ENCODE data around the gene CERS6.

The CERS6 gene

GRCh38 chr2:168715849-168716248, 259.8 kb downstream of the CERS6 start:
- Histone ChIP-seq H3K27ac (no peak overlapping the region), H3K36me3 (ENCODE audit: insufficient read depth, low read length) (no peaks in the 10 kb centered on the region), H3K9me3 (ENCODE audit: low read depth, low read length) (no peaks in the 10 kb centered on the region), H3K9ac (ENCODE audit: insufficient read length) (no peak overlapping the region), H3K4me3 (no peak overlapping the region)
- TF ChIP-seq EZH2 (IDR thresholded peaks at IDR 0.05) (no peak), FOXP2 (optimal IDR thresholded peaks at IDR 0.05; ENCODE audit: control extremely low read depth, extremely low read length, insufficient read depth) (no peak), POLR2AphosphoS5 (IDR thresholded peaks at IDR 0.05; ENCODE audit: borderline replicate concordance, low read depth, low read length) (no peak)
- no peak for DNase-seq (ENCODE audit: low read depth, low spot score)

- Histone ChIP-seq H3K27ac (no peak overlapping the region), H3K4me3 (no peak overlapping the region), H3K9me3 (ENCODE audit: low read depth, low read length) (no peaks in the 10 kb centered on the region), H3K36me3 (ENCODE audit: insufficient read depth, low read length) (no peaks in the 10 kb centered on the region), H3K9ac (ENCODE audit: insufficient read length) (no peak overlapping the region)
- no peak for DNase-seq (ENCODE audit: low read depth, low spot score)
- TF ChIP-seq POLR2AphosphoS5 (IDR thresholded peaks at IDR 0.05; ENCODE audit: borderline replicate concordance, low read depth, low read length), result no peak
- no peak for TF ChIP-seq FOXP2 (optimal IDR thresholded peaks at IDR 0.05; ENCODE audit: control extremely low read depth, extremely low read length, insufficient read depth)
- no peak for TF ChIP-seq EZH2 (IDR thresholded peaks at IDR 0.05)
Measured at GRCh38 chr2:168716839-168717238, 260.8 kb downstream of the CERS6 start.

GRCh38 chr2:168717790-168718502, 261.9 kb downstream of the CERS6 start:
- H3K36me3 ChIP-seq (ENCODE audit: insufficient read depth, low read length), result no peaks in the 10 kb centered on the region
- DNase-seq (ENCODE audit: low read depth, low spot score), result no peak

GRCh38 chr2:168718622-168719021, 262.6 kb downstream of the CERS6 start:
- H3K9me3 ChIP-seq (ENCODE audit: low read depth, low read length), result no peaks in the 10 kb centered on the region
- no peaks in the 10 kb centered on the region for H3K36me3 ChIP-seq (ENCODE audit: insufficient read depth, low read length)
- TF ChIP-seq EZH2 (IDR thresholded peaks at IDR 0.05) (no peak), FOXP2 (optimal IDR thresholded peaks at IDR 0.05; ENCODE audit: control extremely low read depth, extremely low read length, insufficient read depth) (no peak), POLR2AphosphoS5 (IDR thresholded peaks at IDR 0.05; ENCODE audit: borderline replicate concordance, low read depth, low read length) (no peak)
- no peak overlapping the region for H3K9ac ChIP-seq (ENCODE audit: insufficient read length)
- H3K27ac ChIP-seq, result no peak overlapping the region
- DNase-seq (ENCODE audit: low read depth, low spot score), result no peak
- no peak overlapping the region for H3K4me3 ChIP-seq

More at GRCh38 chr2:168717790-168718502, 261.9 kb downstream of the CERS6 start:
- Histone ChIP-seq H3K27ac (no peak overlapping the region), H3K9ac (ENCODE audit: insufficient read length) (no peak overlapping the region), H3K4me3 (no peak overlapping the region), H3K9me3 (ENCODE audit: low read depth, low read length) (no peaks in the 10 kb centered on the region)
- TF ChIP-seq FOXP2 (optimal IDR thresholded peaks at IDR 0.05; ENCODE audit: control extremely low read depth, extremely low read length, insufficient read depth) (no peak), POLR2AphosphoS5 (IDR thresholded peaks at IDR 0.05; ENCODE audit: borderline replicate concordance, low read depth, low read length) (no peak), EZH2 (IDR thresholded peaks at IDR 0.05) (no peak)

- H3K9ac ChIP-seq (ENCODE audit: insufficient read length), result no peak overlapping the region
- no peak for DNase-seq (ENCODE audit: low read depth, low spot score)
- no peaks in the 10 kb centered on the region for H3K36me3 ChIP-seq (ENCODE audit: insufficient read depth, low read length)
- H3K9me3 ChIP-seq (ENCODE audit: low read depth, low read length), result no peaks in the 10 kb centered on the region
- no peak overlapping the region for H3K27ac ChIP-seq
- no peak for TF ChIP-seq POLR2AphosphoS5 (IDR thresholded peaks at IDR 0.05; ENCODE audit: borderline replicate concordance, low read depth, low read length)
- no peak for TF ChIP-seq EZH2 (IDR thresholded peaks at IDR 0.05)
- no peak for TF ChIP-seq FOXP2 (optimal IDR thresholded peaks at IDR 0.05; ENCODE audit: control extremely low read depth, extremely low read length, insufficient read depth)
- H3K4me3 ChIP-seq, result no peak overlapping the region
Measured at GRCh38 chr2:168719446-168719845, 263.4 kb downstream of the CERS6 start.

GRCh38 chr2:168722592-168722991, 266.5 kb downstream of the CERS6 start:
- H3K36me3 ChIP-seq (ENCODE audit: insufficient read depth, low read length), result no peaks in the 10 kb centered on the region
- no peak overlapping the region for H3K9ac ChIP-seq (ENCODE audit: insufficient read length)
- no peaks in the 10 kb centered on the region for H3K9me3 ChIP-seq (ENCODE audit: low read depth, low read length)
- H3K27ac ChIP-seq, result no peak overlapping the region
- no peak overlapping the region for H3K4me3 ChIP-seq
- TF ChIP-seq EZH2 (IDR thresholded peaks at IDR 0.05) (no peak), FOXP2 (optimal IDR thresholded peaks at IDR 0.05; ENCODE audit: control extremely low read depth, extremely low read length, insufficient read depth) (no peak), POLR2AphosphoS5 (IDR thresholded peaks at IDR 0.05; ENCODE audit: borderline replicate concordance, low read depth, low read length) (no peak)
- no peak for DNase-seq (ENCODE audit: low read depth, low spot score)

- TF ChIP-seq POLR2AphosphoS5 (IDR thresholded peaks at IDR 0.05; ENCODE audit: borderline replicate concordance, low read depth, low read length), result no peak
- no peak for TF ChIP-seq EZH2 (IDR thresholded peaks at IDR 0.05)
- TF ChIP-seq FOXP2 (optimal IDR thresholded peaks at IDR 0.05; ENCODE audit: control extremely low read depth, extremely low read length, insufficient read depth), result no peak
- no peaks in the 10 kb centered on the region for H3K36me3 ChIP-seq (ENCODE audit: insufficient read depth, low read length)
- H3K27ac ChIP-seq, result no peak overlapping the region
- H3K9me3 ChIP-seq (ENCODE audit: low read depth, low read length), result no peaks in the 10 kb centered on the region
- no peak overlapping the region for H3K4me3 ChIP-seq
- no peak for DNase-seq (ENCODE audit: low read depth, low spot score)
- no peak overlapping the region for H3K9ac ChIP-seq (ENCODE audit: insufficient read length)
Measured at GRCh38 chr2:168723275-168723899, 267.3 kb downstream of the CERS6 start.

- Histone ChIP-seq H3K4me3 (no peak overlapping the region), H3K36me3 (ENCODE audit: insufficient read depth, low read length) (no peaks in the 10 kb centered on the region), H3K9me3 (ENCODE audit: low read depth, low read length) (no peaks in the 10 kb centered on the region), H3K27ac (no peak overlapping the region), H3K9ac (ENCODE audit: insufficient read length) (no peak overlapping the region)
- no peak for DNase-seq (ENCODE audit: low read depth, low spot score)
- TF ChIP-seq FOXP2 (optimal IDR thresholded peaks at IDR 0.05; ENCODE audit: control extremely low read depth, extremely low read length, insufficient read depth), result no peak
- no peak for TF ChIP-seq EZH2 (IDR thresholded peaks at IDR 0.05)
- no peak for TF ChIP-seq POLR2AphosphoS5 (IDR thresholded peaks at IDR 0.05; ENCODE audit: borderline replicate concordance, low read depth, low read length)
Measured at GRCh38 chr2:168726375-168726774, 270.3 kb downstream of the CERS6 start.

Data from SK-N-MC (cell line).